Right lobe of liver (tissue), 6 donors: ENCODE measurements around the gene RUVBL1. TPM values are rescaled to one million over a fixed set of nuclear protein-coding genes. Genes with fewer than 3 reads are reported as not detected.

ENCODE experiments used
- ATAC-seq, 4 donors: fragments of 200-7000 bp; cut with Tn5 transposase; one replicate each; pipeline ENCODE4 v1.9.1; 2020; ENCODE audit warnings: mild to moderate bottlenecking in 4 of 4, moderate library complexity in 4 of 4
- DNase-seq, 3 donors: peaks; one replicate each; pipeline ENCODE4 v3.0.0-alpha.2; 2020
- H3K27ac ChIP-seq, 3 donors: fragments of 200-600 bp; one replicate each; pipeline ENCODE4 v1.8.0; 2022
- H3K27me3 ChIP-seq, 2 donors: fragments of 200-600 bp; one replicate each; pipeline ENCODE4 v1.8.0; 2022
- H3K36me3 ChIP-seq, 4 donors: fragments of 200-600 bp; sonication (generic) in 1 of 4; one replicate each; pipeline versions ENCODE4 v1.5.1 to v1.8.0; 2017 to 2022; ENCODE audit warnings: control low read depth in 1 of 4
- H3K4me1 ChIP-seq, 4 donors: fragments of 200-600 bp; sonication (generic) in 1 of 4; one replicate each; pipeline versions ENCODE4 v1.5.1 to v1.8.0; 2017 to 2022; ENCODE audit warnings: control low read depth in 1 of 4
- H3K4me3 ChIP-seq, 3 donors: fragments of 200-600 bp; one replicate each; pipeline ENCODE4 v1.8.0; 2022
- H3K9me3 ChIP-seq, 4 donors: fragments of 200-600 bp; sonication (generic) in 1 of 4; one replicate each; pipeline versions ENCODE4 v1.5.1 to v1.8.0; 2017 to 2022; ENCODE audit warnings: control low read depth in 1 of 4
- POLR2A ChIP-seq: fragments of 450-650 bp; IDR thresholded peaks from one replicate; pipeline ENCODE4 v1.6.1; 2017; ENCODE audit warnings: antibody characterized with exemption, mild to moderate bottlenecking
- WGBS: methylation state at CpG from one replicate; pipeline ENCODE4 v1.1.6; 2018; ENCODE audit warnings: low coverage, low lambda C conversion rate; ENCODE audit not compliant: insufficient coverage; ENCODE audit errors: missing lambda C conversion rate; 5-methylcytosine and 5-hydroxymethylcytosine counted together
- intact Hi-C, 2 donors: fragments of 100-400 bp; cut with DNase I; formaldehyde crosslinking; loops; one replicate each; pipeline versions ENCODE4 v1.11.2 to v1.14.1; 2022
- total RNA-seq, 6 experiments: library from RNA; depleted of rRNA in 2 of 6; stranded (reverse); fragments of >200 nt in 2 of 6; fragmentation: NEBNext Ultra II Directional in 3 of 6; extraction: Animal tissue kit (Norgen Biotek cat#: 25700) in 3 of 6; gene quantifications; one replicate each; pipeline versions ENCODE4 v1.1.0 to v1.2.4, GENCODE V29; 2016 to 2023
- TF ChIP-seq, protein P1 (sequence below), 4 donors: fragments of 200-600 bp in 3 of 4; fragments of 450-650 bp in 1 of 4; IDR thresholded peaks; one replicate each; pipeline versions ENCODE4 v1.5.1 to v1.8.0; 2016 to 2022; ENCODE audit warnings: antibody characterized with exemption in 4 of 4, mild to moderate bottlenecking in 2 of 4
- donor health status: DM: no; HTN: yes; CAD: no.
- donor health status: DM: no; HTN: no; CAD: no.
- donor health status: DM: no; HTN: no; CAD: no.
- donor health status: DM: no; HTN: yes; CAD: no.
- donor health status: DM: no; HTN: yes; CAD: no.

Gene RUVBL1
- total RNA-seq, 6 experiments from 2014 or later = 8.6 to 20.3 (median 12.9) TPM

DNA sequence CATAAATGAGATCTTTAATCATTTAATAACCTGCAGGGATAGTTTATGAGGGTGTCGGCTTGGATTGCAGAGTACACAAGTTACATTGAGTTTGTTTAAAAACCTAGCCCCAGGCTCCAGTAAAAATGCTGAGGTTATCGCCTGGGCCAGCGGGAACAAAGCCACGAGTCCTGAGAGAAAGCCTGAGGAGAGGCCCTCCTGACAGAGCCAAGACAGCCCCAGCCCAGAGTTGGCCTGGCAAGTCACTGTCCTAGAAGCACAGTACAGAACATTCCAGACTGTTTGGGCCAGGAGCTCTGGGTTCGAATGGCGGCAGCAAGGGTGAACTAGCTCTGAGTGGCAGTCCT, 39.0 kb downstream of the RUVBL1 start:
- Histone ChIP-seq H3K4me3 (no peak overlapping the region), H3K4me1 (peaks cover 2 to 61% (median 28%) of the 10 kb centered on the region in 4 donors), H3K36me3 (peaks cover 0 to 5% (median 0%) of the 10 kb centered on the region in 4 donors), H3K9me3 (no peaks in the 10 kb centered on the region), H3K27ac (peak overlapping the region in 1 of 3 donors; percentile 51), H3K27me3 (no peaks in the 10 kb centered on the region)
- peak in 1 of 4 donors; percentile 1 for ATAC-seq
- intact Hi-C loops = no loop called here
- TF ChIP-seq, protein P1, sequence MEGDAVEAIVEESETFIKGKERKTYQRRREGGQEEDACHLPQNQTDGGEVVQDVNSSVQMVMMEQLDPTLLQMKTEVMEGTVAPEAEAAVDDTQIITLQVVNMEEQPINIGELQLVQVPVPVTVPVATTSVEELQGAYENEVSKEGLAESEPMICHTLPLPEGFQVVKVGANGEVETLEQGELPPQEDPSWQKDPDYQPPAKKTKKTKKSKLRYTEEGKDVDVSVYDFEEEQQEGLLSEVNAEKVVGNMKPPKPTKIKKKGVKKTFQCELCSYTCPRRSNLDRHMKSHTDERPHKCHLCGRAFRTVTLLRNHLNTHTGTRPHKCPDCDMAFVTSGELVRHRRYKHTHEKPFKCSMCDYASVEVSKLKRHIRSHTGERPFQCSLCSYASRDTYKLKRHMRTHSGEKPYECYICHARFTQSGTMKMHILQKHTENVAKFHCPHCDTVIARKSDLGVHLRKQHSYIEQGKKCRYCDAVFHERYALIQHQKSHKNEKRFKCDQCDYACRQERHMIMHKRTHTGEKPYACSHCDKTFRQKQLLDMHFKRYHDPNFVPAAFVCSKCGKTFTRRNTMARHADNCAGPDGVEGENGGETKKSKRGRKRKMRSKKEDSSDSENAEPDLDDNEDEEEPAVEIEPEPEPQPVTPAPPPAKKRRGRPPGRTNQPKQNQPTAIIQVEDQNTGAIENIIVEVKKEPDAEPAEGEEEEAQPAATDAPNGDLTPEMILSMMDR (IDR thresholded peaks at IDR 0.05) = no peak
- TF ChIP-seq POLR2A = no peak
- WGBS = 48% methylated on average over 4 of the region's 6 CpGs
- DNase-seq = no peak

DNA sequence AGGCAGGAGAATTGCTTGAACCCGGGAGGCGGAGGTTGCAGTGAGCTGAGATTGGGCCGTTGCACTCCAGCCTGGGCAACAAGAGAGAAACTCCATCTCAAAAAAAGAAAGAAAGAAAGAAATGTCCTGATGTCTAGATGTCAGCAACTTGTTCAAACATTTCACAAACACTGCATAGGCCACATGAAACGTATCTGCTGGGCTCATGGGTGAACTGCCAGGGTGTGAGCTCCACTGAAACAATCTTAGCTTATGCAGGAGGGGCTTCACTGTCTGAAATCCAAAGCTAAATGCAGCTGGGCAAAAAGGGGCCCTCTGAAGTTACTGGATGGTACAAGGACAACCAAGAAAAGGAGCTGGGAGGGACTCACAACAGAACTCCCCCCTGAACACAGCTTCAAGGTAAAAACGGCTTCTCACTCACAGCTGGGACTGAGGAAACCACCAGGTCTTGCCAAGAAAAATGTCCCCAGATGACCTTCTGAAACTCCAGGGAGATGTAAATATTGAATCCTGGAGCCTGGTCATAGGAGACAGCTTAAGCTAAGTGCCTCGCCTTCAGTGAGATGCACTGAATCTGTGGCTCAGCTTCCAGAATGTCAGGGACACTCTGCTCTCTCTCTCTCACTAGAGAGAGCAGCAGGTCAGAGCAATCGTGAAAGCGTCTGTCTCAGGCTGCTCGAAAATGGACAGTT, 39.5 kb downstream of the RUVBL1 start:
- peak; percentile 1 to 44 (median 10) for ATAC-seq
- Histone ChIP-seq H3K27me3 (no peaks in the 10 kb centered on the region), H3K27ac (peak overlapping the region in 1 of 3 donors; percentile 51), H3K4me1 (peaks cover 2 to 63% (median 29%) of the 10 kb centered on the region in 4 donors), H3K9me3 (no peaks in the 10 kb centered on the region), H3K4me3 (no peak overlapping the region), H3K36me3 (peaks cover 0 to 5% (median 0%) of the 10 kb centered on the region in 4 donors)
- intact Hi-C loops = no loop called here
- no peak for DNase-seq
- WGBS = 32% methylated on average over 8 of the region's 9 CpGs
- no peak for TF ChIP-seq POLR2A
- TF ChIP-seq, protein P1 (IDR thresholded peaks at IDR 0.05) = no peak

DNA sequence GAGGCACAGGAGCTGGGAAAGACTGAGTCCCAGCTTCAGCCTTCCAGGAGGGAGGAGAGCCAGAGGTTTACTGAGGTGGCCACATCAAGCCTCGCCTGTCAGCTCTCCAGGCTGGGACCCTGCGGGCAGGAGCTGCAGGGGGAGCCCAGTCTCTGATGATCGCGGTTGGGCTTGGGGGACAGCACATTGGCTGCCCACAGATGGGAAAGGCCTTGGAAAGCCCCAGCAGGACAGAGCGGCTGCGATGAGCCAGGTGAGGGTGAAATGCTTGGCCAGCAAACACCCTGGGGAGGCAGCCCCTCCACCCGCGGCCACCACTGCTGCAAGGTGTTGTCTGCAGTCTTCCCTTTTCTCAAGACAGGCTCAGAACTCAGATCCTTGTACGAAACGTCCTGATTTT, 40.2 kb downstream of the RUVBL1 start:
- peaks cover 0 to 5% (median 0%) of the 10 kb centered on the region in 4 donors for H3K36me3 ChIP-seq
- 87% methylated on average over 4 of the region's 10 CpGs for WGBS
- peaks cover 2 to 63% (median 29%) of the 10 kb centered on the region in 4 donors for H3K4me1 ChIP-seq
- H3K9me3 ChIP-seq = no peaks in the 10 kb centered on the region
- H3K27ac ChIP-seq = no peak overlapping the region
- no peak for TF ChIP-seq POLR2A
- TF ChIP-seq, protein P1 (IDR thresholded peaks at IDR 0.05) = no peak
- no peak for ATAC-seq
- intact Hi-C loops = no loop called here
- H3K27me3 ChIP-seq = no peaks in the 10 kb centered on the region
- H3K4me3 ChIP-seq = no peak overlapping the region
- DNase-seq = no peak

DNA sequence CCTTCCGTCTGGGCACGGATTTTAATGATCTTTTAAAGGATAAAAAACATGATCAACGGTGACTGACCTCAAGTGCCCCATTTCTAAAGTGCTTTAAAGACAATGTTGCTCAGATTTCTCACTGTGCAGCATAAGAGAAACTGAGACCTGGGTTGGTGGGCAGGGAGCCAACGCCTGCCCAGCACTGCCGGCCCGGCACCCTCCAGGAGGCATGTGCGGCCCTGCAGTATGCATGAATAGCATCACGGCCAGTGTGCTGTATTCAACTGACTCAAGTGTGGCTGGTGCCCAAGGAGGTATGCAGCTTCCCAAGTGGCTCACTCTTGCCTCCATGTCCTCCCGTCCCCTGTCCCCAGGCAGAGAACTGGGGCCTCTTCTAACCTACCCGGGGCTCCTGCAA, 41.1 kb downstream of the RUVBL1 start:
- Histone ChIP-seq H3K4me3 (no peak overlapping the region), H3K27ac (peak overlapping the region in 1 of 3 donors; percentile 27), H3K27me3 (no peaks in the 10 kb centered on the region), H3K4me1 (peaks cover 2 to 63% (median 29%) of the 10 kb centered on the region in 4 donors), H3K36me3 (peaks cover 0 to 3% (median 0%) of the 10 kb centered on the region in 4 donors), H3K9me3 (no peaks in the 10 kb centered on the region)
- DNase-seq (peak in 1 of 3 donors; percentile 39), ATAC-seq (no peak)
- intact Hi-C loops = no loop called here
- no CpG with 5 or more reads among the region's 10 CpGs for WGBS
- TF ChIP-seq POLR2A = no peak
- TF ChIP-seq, protein P1 (IDR thresholded peaks at IDR 0.05) = no peak
